Fibroblast of pulmonary artery (primary cell): ENCODE data around the gene APOM.

Source experiments
- DNase-seq: peaks from one replicate; pipeline ENCODE4 v3.0.0-alpha.2; 2010; ENCODE audit warnings: low read depth
- H3K4me3 ChIP-seq: replicated peaks from 2 replicates; pipeline ENCODE4 v1.5.1; 2011; ENCODE audit warnings: low read depth, mild to moderate bottlenecking, control low read depth, low read length, moderate library complexity
- TF ChIP-seq, protein P1 (sequence below): IDR thresholded peaks from 2 replicates; pipeline ENCODE4 v1.5.1; 2011; ENCODE audit warnings: mild to moderate bottlenecking, control low read depth, low read length, inconsistent platforms; ENCODE audit errors: missing control alignments

APOM gene

DNA sequence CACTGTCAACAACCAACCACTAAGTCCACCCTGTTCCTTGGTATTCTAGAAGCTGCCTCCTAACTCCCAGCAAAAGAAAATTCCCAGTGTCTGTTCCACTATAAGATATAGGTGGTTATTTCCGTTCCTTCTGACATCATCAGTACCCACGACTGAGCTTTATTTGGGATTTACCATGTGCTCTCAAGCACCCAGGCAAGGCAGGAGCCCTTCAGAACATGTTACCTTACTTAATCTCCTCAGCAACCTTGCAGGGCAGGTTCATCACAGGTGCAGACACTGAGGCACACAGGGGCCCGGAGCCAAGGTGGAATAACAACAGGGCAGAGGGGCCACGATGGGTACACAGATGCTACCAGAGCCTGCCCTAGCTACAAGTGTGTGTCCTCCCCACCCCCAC is 36.7 kb downstream of the APOM start:
- no peak for DNase-seq
- TF ChIP-seq, protein P1, sequence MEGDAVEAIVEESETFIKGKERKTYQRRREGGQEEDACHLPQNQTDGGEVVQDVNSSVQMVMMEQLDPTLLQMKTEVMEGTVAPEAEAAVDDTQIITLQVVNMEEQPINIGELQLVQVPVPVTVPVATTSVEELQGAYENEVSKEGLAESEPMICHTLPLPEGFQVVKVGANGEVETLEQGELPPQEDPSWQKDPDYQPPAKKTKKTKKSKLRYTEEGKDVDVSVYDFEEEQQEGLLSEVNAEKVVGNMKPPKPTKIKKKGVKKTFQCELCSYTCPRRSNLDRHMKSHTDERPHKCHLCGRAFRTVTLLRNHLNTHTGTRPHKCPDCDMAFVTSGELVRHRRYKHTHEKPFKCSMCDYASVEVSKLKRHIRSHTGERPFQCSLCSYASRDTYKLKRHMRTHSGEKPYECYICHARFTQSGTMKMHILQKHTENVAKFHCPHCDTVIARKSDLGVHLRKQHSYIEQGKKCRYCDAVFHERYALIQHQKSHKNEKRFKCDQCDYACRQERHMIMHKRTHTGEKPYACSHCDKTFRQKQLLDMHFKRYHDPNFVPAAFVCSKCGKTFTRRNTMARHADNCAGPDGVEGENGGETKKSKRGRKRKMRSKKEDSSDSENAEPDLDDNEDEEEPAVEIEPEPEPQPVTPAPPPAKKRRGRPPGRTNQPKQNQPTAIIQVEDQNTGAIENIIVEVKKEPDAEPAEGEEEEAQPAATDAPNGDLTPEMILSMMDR: no peak
- no peak overlapping the region for H3K4me3 ChIP-seq

DNA sequence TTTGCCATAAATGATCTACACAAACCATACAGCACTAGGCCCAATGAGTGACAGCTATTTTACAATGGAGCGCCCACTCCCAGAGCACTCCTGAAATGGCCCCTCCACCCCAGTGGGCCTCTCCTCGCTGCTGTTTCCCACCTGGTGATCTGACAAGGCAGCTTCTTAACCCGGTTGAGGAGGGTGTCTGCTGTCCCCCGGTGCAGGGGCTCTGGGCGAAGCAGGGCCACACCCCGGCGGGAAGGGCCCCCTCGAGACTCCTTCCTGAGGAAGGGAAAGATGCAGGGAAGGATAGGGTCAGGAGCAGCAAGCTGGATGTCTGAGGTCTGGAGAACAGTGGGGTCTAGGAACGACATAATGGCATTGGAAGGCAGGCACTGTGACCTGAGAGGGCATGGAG is 37.2 kb downstream of the APOM start:
- no peak overlapping the region for H3K4me3 ChIP-seq
- TF ChIP-seq, protein P1: no peak

DNA sequence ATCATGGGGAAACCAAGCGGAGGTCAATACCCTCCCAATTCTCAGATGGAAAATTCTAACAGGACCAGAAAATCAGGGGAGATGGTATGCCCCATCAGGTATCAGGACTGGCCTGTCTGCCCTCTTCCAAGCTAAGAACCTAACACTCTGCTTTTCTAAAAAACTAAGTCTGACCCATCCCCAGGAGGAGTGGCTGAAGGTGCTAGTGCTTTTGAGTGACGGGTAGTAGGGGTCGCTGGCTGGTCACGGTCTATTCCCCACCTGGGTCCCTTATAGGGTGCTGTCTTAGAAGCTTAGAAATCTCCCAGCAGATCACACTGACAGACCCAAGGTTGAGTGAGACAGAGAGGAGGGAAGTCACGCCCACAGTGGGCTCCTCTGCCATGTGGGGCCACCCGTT is 37.8 kb downstream of the APOM start:
- no peak overlapping the region for H3K4me3 ChIP-seq
- DNase-seq: no peak
- TF ChIP-seq, protein P1: no peak

More for the DNA sequence above, 37.2 kb downstream of the APOM start:
- no peak for DNase-seq

DNA sequence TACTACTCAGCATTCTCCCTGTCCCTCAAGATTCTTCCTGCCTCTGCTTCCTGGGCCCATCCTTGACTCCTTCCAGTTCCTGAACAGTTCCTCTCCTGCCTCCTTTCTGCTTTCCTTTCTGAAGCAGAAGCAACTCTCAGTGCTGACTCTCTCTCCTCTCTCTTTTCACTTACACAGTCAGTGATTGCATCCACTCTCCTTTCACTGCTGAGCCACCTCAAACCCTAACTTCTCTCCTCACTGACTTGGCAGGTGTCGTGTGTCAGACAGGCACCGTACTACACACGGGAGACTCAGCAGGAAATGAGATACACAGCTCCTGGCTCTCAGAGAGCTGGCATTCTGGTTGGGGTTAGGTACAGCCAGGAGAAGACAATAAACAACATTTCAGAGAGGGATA is 41.9 kb downstream of the APOM start:
- H3K4me3 ChIP-seq: no peak overlapping the region
- DNase-seq: no peak
- TF ChIP-seq, protein P1: no peak

DNA sequence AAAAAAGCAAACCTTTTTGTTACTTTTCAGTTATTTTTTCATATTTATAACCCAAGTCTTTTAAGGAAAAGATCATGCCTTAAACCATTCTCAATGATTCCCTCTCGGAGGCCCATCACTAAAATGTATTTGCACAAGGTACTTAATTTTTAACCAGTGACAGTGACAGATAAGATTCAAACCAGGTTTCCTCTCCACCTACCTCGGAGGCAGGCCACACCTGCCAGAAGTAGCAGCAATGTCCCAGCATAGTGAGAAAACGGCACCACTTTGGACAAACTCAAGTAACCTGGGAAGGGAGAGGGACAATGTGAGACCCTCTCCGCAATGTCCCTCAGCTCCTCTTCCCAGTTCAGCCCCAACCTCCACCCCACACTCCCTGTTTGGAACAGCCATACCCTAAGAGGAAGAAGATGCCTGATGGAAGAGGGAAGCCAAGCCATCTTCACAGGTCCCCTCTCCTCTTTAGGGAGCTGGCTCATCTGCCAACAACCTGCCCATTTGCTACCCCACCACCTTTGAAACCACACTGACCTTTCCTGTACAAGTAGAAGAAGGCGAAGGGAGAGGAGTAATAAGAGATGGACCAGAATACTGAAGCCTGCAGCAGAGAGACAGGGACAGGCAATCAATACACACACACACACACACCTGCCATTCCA is 45.2 kb downstream of the APOM start:
- no peak for DNase-seq
- no peak overlapping the region for H3K4me3 ChIP-seq
- TF ChIP-seq, protein P1: no peak

DNA sequence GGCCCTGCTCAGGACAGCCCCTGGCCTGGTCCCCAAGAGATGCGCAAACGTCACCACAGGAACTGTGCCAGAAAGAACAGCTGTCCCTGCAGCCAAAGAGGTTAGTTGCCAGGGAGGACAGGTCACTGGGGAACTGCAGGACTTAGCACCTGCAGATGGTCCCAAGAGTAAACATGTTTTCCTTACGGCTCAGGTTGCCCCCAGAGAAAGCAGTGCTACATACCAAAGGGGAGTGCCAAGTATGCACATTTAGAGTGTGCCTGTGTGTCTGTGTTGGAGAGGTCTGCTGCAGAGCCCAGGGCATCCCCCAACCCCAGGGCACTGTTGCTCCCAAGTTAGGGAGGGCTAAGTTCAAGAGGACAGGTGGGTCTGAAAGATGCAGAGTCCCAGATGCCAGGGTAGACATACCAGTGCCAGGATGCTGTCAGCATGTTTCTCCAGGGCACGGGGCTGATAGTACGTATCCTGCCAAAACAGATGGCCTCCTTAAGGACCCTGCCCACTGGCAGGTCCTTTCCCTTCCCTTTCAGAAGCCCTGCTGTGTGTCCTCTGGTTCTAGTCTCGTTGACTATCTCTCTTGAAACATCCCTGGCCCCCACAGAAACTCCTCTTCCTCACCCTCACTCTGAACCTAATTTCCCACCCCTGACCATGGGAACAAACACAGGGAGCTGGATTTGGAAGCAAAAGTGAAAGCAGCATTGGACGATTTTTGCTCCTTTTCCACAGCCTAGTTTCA is 46.1 kb downstream of the APOM start:
- H3K4me3 ChIP-seq: peak overlapping the region; percentile 97
- TF ChIP-seq, protein P1: no peak
- DNase-seq: peak; percentile 25

DNA sequence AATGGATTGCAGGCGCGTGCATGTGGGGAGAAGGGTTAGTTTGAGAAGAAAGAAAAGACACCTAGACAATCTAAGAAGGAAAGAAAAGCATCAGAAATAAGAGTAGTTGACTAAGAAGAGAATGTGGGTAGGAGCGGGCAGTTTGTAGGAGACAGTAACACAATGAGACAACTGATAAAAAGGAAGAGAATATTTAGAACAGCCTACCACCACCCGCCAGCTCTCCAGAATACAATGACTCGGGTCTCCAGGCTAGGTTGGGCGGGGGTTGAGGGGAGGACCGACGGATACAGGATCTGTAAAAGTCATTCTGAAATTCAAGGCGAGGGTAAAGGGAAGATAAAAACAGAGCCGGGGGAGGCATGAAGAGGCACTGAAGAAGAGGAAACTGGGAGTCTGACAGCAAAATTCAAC is 46.7 kb downstream of the APOM start:
- H3K4me3 ChIP-seq: peak overlapping the region; percentile 97
- TF ChIP-seq, protein P1: no peak
- no peak for DNase-seq
